MM.1S (cell line): Measurements from ENCODE around the gene CATSPERB.

Experiments
- DNase-seq: peaks from one replicate; pipeline ENCODE4 v3.0.0-alpha.2; 2015
- H2AFZ ChIP-seq: fragments of 300-600 bp; sonication (generic); 2 replicates; pipeline ENCODE4 v1.6.0; 2016; ENCODE audit warnings: antibody characterized with exemption, low read length
- H3F3A ChIP-seq: fragments of 300-600 bp; sonication (generic); 2 replicates; pipeline ENCODE4 v1.6.1; 2016; ENCODE audit warnings: mild to moderate bottlenecking, antibody characterized with exemption, low read length, moderate library complexity, mixed read lengths; ENCODE audit not compliant: insufficient read depth
- H3K27ac ChIP-seq: fragments of 300-600 bp; sonication (generic); 2 replicates; pipeline ENCODE4 v1.5.1; 2016; ENCODE audit warnings: mild to moderate bottlenecking, low read length
- H3K27me3 ChIP-seq: fragments of 300-600 bp; sonication (generic); replicated peaks from 2 replicates; pipeline ENCODE4 v1.6.0; 2016; ENCODE audit warnings: low read length; ENCODE audit not compliant: insufficient read depth
- H3K36me3 ChIP-seq: fragments of 300-600 bp; sonication (generic); replicated peaks from 2 replicates; pipeline ENCODE4 v1.6.1; 2016; ENCODE audit warnings: mild to moderate bottlenecking, low read length, mixed read lengths; ENCODE audit not compliant: insufficient read depth
- H3K4me1 ChIP-seq: fragments of 300-600 bp; sonication (generic); 2 replicates; pipeline ENCODE4 v1.6.1; 2016; ENCODE audit warnings: low read length, mixed read lengths
- H3K4me2 ChIP-seq: fragments of 300-600 bp; sonication (generic); 2 replicates; pipeline ENCODE4 v1.6.0; 2016; ENCODE audit warnings: low read depth, low read length
- H3K4me3 ChIP-seq: fragments of 300-600 bp; sonication (generic); 2 replicates; pipeline ENCODE4 v1.5.1; 2016; ENCODE audit warnings: low read length, mixed read lengths
- H3K79me2 ChIP-seq: fragments of 300-600 bp; sonication (generic); 2 replicates; pipeline ENCODE4 v1.6.1; 2016; ENCODE audit warnings: mixed run types, low read length, mixed read lengths
- H3K9ac ChIP-seq: fragments of 300-600 bp; sonication (generic); 2 replicates; pipeline ENCODE4 v1.6.1; 2016; ENCODE audit warnings: low read length, mixed read lengths
- H3K9me2 ChIP-seq: fragments of 300-600 bp; sonication (generic); replicated peaks from 2 replicates; pipeline ENCODE4 v1.6.1; 2016; ENCODE audit warnings: mild to moderate bottlenecking, low read length, mixed read lengths; ENCODE audit not compliant: insufficient read depth
- H3K9me3 ChIP-seq: fragments of 300-600 bp; sonication (generic); replicated peaks from 2 replicates; pipeline ENCODE4 v1.6.1; 2016; ENCODE audit warnings: mild to moderate bottlenecking, low read length, mixed read lengths; ENCODE audit not compliant: insufficient read depth
- H4K20me1 ChIP-seq: fragments of 300-600 bp; sonication (generic); 2 replicates; pipeline ENCODE4 v1.6.1; 2016; ENCODE audit warnings: mild to moderate bottlenecking, low read length, moderate library complexity, mixed read lengths; ENCODE audit not compliant: insufficient read depth
- EZH2 ChIP-seq: fragments of 300-600 bp; sonication (generic); optimal IDR thresholded peaks from 2 replicates; pipeline ENCODE3; 2017; ENCODE audit warnings: low read depth, mild to moderate bottlenecking, antibody characterized with exemption, low read length, mixed read lengths
- EZH2phosphoT487 ChIP-seq: fragments of 300-600 bp; sonication (generic); IDR thresholded peaks from 2 replicates; pipeline ENCODE4 v1.6.1; 2018; ENCODE audit warnings: antibody characterized with exemption, low read length
- TF ChIP-seq, protein P1 (sequence below): fragments of 300-600 bp; sonication (generic); IDR thresholded peaks from 2 replicates; pipeline ENCODE4 v1.5.1; 2016; ENCODE audit warnings: antibody characterized with exemption, low read length, mixed read lengths

CATSPERB gene

DNA sequence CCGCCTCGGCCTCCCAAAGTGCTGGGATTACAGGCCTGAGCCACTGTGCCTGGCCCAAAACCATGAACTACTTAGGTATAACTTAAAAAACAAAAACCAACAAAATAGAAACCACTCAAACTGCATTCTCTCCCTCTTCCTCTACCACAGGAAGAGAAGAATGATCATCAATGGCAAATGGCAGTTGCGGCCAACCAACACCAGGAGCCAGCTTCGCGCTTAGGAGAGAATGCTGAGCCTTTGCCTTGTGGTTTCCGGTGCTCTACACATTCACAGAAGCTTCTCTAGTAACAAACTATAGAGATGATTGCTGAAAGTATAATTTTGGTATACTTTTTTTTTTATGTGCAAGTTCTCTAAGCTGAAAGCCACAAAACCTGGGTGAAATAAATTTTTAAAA, 17.1 kb downstream of the CATSPERB start:
- TF ChIP-seq, protein P1, sequence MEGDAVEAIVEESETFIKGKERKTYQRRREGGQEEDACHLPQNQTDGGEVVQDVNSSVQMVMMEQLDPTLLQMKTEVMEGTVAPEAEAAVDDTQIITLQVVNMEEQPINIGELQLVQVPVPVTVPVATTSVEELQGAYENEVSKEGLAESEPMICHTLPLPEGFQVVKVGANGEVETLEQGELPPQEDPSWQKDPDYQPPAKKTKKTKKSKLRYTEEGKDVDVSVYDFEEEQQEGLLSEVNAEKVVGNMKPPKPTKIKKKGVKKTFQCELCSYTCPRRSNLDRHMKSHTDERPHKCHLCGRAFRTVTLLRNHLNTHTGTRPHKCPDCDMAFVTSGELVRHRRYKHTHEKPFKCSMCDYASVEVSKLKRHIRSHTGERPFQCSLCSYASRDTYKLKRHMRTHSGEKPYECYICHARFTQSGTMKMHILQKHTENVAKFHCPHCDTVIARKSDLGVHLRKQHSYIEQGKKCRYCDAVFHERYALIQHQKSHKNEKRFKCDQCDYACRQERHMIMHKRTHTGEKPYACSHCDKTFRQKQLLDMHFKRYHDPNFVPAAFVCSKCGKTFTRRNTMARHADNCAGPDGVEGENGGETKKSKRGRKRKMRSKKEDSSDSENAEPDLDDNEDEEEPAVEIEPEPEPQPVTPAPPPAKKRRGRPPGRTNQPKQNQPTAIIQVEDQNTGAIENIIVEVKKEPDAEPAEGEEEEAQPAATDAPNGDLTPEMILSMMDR: no peak
- TF ChIP-seq EZH2phosphoT487 (no peak), EZH2 (no peak)
- no peaks in the 10 kb centered on the region for H3K4me1 ChIP-seq
- no peak for DNase-seq
- H3K9me3 ChIP-seq: no peaks in the 10 kb centered on the region
- H3K9ac ChIP-seq: no peak overlapping the region
- H3K27ac ChIP-seq: no peak overlapping the region
- no peaks in the 10 kb centered on the region for H3F3A ChIP-seq
- no peaks in the 10 kb centered on the region for H3K79me2 ChIP-seq
- no peaks in the 10 kb centered on the region for H3K27me3 ChIP-seq
- H3K4me3 ChIP-seq: no peak overlapping the region
- no peak overlapping the region for H3K4me2 ChIP-seq
- no peak overlapping the region for H2AFZ ChIP-seq
- H3K9me2 ChIP-seq: no peaks in the 10 kb centered on the region
- no peaks in the 10 kb centered on the region for H4K20me1 ChIP-seq
- no peaks in the 10 kb centered on the region for H3K36me3 ChIP-seq

GRCh38 chr14:91708795-91709194, 23.1 kb downstream of the CATSPERB start:
- no peaks in the 10 kb centered on the region for H3K9me3 ChIP-seq
- H3K4me1 ChIP-seq: peaks cover 8% of the 10 kb centered on the region
- H4K20me1 ChIP-seq: no peaks in the 10 kb centered on the region
- H3K27me3 ChIP-seq: no peaks in the 10 kb centered on the region
- H2AFZ ChIP-seq: no peak overlapping the region
- no peaks in the 10 kb centered on the region for H3K79me2 ChIP-seq
- 0 out of 2 replicates have a peak overlapping the region, but pooled peaks have one; percentile 15 for H3K4me2 ChIP-seq
- H3F3A ChIP-seq: 0 out of 2 replicates have a peak, but pooled peaks cover 5% of the 10 kb centered on the region
- no peak overlapping the region for H3K4me3 ChIP-seq
- no peak overlapping the region for H3K9ac ChIP-seq
- H3K27ac ChIP-seq: no peak overlapping the region; the same call in 1 of the 2 replicates
- no peaks in the 10 kb centered on the region for H3K36me3 ChIP-seq
- peak; percentile 70 for DNase-seq
- no peak for TF ChIP-seq EZH2phosphoT487
- TF ChIP-seq EZH2: no peak
- TF ChIP-seq, protein P1: no peak
- no peaks in the 10 kb centered on the region for H3K9me2 ChIP-seq

GRCh38 chr14:91706996-91707395, 24.9 kb downstream of the CATSPERB start:
- no peak for DNase-seq
- no peak overlapping the region for H3K27ac ChIP-seq
- peaks cover 8% of the 10 kb centered on the region for H3K4me1 ChIP-seq
- no peak for TF ChIP-seq EZH2
- TF ChIP-seq, protein P1: no peak
- TF ChIP-seq EZH2phosphoT487: no peak
- H3K4me3 ChIP-seq: no peak overlapping the region
- no peaks in the 10 kb centered on the region for H3K27me3 ChIP-seq
- no peak overlapping the region for H2AFZ ChIP-seq
- H4K20me1 ChIP-seq: no peaks in the 10 kb centered on the region
- H3K9ac ChIP-seq: no peak overlapping the region
- no peak overlapping the region for H3K4me2 ChIP-seq
- H3K79me2 ChIP-seq: no peaks in the 10 kb centered on the region
- no peaks in the 10 kb centered on the region for H3K36me3 ChIP-seq
- H3F3A ChIP-seq: 0 out of 2 replicates have a peak, but pooled peaks cover 5% of the 10 kb centered on the region
- H3K9me2 ChIP-seq: no peaks in the 10 kb centered on the region
- no peaks in the 10 kb centered on the region for H3K9me3 ChIP-seq
